Aorta (tissue), 5 donors: ENCODE measurements around the gene PNPT1. TPM values are rescaled to one million over a fixed set of nuclear protein-coding genes. Genes with fewer than 3 reads are reported as not detected.

Experiments used
- ATAC-seq: fragments of 200-7000 bp; cut with Tn5 transposase; one replicate; pipeline ENCODE4 v1.9.1; 2022; ENCODE audit warnings: moderate library complexity; ENCODE audit not compliant: low FRiP score
- DNase-seq, 2 donors: peaks; one replicate each; pipeline ENCODE4 v3.0.0-alpha.2; 2020
- H3K27ac ChIP-seq, 2 donors: one replicate each; pipeline ENCODE4 v1.5.1; 2013; ENCODE audit warnings: low read length in 2 of 2, mild to moderate bottlenecking in 2 of 2, moderate library complexity in 2 of 2, control low read depth in 1 of 2, inconsistent platforms in 1 of 2, low read depth in 1 of 2
- H3K27me3 ChIP-seq, 2 donors: one replicate each; pipeline ENCODE4 v1.6.1; 2013; ENCODE audit warnings: control low read depth in 1 of 2, low read length in 1 of 2, mild to moderate bottlenecking in 1 of 2, moderate library complexity in 1 of 2; ENCODE audit not compliant: insufficient read depth in 2 of 2, control insufficient read depth in 1 of 2
- H3K36me3 ChIP-seq, 2 donors: one replicate each; pipeline ENCODE4 v1.6.1; 2013; ENCODE audit warnings: control low read depth in 1 of 2, low read length in 1 of 2, mild to moderate bottlenecking in 1 of 2; ENCODE audit not compliant: insufficient read depth in 2 of 2, control insufficient read depth in 1 of 2
- H3K4me1 ChIP-seq, 2 donors: one replicate each; pipeline ENCODE4 v1.6.1; 2013; ENCODE audit warnings: low read length in 2 of 2, control low read depth in 1 of 2, mild to moderate bottlenecking in 1 of 2, moderate library complexity in 1 of 2; ENCODE audit not compliant: insufficient read depth in 2 of 2, control insufficient read depth in 1 of 2
- H3K4me3 ChIP-seq, 2 donors: one replicate each; pipeline ENCODE4 v1.5.1; 2013; ENCODE audit warnings: low read length in 2 of 2, control low read depth in 1 of 2, mild to moderate bottlenecking in 1 of 2
- H3K9me3 ChIP-seq: one replicate; pipeline ENCODE4 v1.6.1; 2013; ENCODE audit warnings: mild to moderate bottlenecking, low read length; ENCODE audit not compliant: control insufficient read depth
- WGBS, 2 donors: extraction: QIAGEN DNeasy Blood & Tissue Kit; methylation state at CpG; one replicate each; pipeline ENCODE4 v1.1.7; 2013; 5-methylcytosine and 5-hydroxymethylcytosine counted together
- intact Hi-C, 2 donors: fragments of 100-400 bp; cut with DNase I; formaldehyde crosslinking; loops; one replicate each; pipeline versions ENCODE4 v1.14.2 to v1.15.0; 2022
- polyA plus RNA-seq, 2 donors: library from polyadenylated mRNA; stranded (reverse); fragments of 200-250 nt; gene quantifications; one replicate each; pipeline ENCODE4 v1.2.3, GENCODE V29; 2013
- total RNA-seq, 2 donors: library from RNA; stranded (reverse); fragmentation: NEBNext Ultra II Directional; extraction: Animal tissue kit (Norgen Biotek cat#: 25700); gene quantifications; one replicate each; pipeline ENCODE4 v1.2.1, GENCODE V29; 2021
- donor health status: healthy with polysubstance abuse.
- donor health status: Bipolar disorder and iron deficiency.
- donor health status: DM: no; HTN: no; CAD: no.
- donor health status: DM: no; HTN: no; CAD: no.
- donor health status: DM: yes; HTN: yes; CAD: no.

Gene PNPT1
- total and polyA plus RNA-seq, 4 donors, result 5.4 to 20.7 (median 12.2) TPM

DNA sequence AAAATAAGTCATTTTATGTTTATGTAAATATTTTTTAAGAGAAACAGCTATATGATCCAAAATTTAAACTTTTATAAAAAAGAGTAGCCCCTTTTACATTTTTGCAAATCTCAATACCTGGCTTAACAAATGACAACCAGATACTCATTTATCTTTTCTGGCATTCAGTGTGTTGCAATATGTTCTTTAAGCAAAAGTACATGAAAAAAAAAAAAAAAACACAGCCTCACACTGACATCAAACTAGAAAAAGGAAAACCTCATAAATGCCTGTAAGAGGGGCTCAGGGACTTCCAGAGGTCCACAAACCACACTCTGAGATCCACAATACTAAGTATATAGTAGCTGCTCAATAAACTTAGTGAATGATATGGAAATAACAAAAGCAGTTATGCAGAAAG is 98.1 kb downstream of the PNPT1 start:
- no peak for DNase-seq
- intact Hi-C loops, result no loop called here
- H3K36me3 ChIP-seq, result peaks cover 0 to 3% of the 10 kb centered on the region in 2 donors
- peaks cover 0 to 4% of the 10 kb centered on the region in 2 donors for H3K4me1 ChIP-seq
- no peaks in the 10 kb centered on the region for H3K27me3 ChIP-seq
- ATAC-seq, result no peak
- H3K27ac ChIP-seq, result no peak overlapping the region
- no peaks in the 10 kb centered on the region for H3K9me3 ChIP-seq
- no peak overlapping the region for H3K4me3 ChIP-seq

DNA sequence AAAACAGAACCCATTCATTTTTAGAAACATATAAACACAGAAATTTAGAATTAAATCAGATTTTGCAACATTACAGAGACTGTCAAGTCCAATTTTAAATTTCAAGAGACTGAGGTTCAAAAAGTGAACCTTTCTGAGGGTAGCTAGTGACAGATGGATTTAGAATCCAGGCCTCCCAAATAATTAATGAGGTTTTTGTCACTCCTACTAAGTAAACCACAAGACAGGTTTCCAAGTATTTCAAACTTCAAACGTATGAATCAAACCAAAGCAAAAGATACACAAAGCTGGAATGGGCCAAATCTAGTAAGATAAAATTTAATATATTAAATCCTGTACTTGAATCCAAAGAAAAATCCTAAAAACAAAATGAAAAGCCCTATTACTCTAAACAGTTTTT is 101.5 kb downstream of the PNPT1 start:
- intact Hi-C loops, result no loop called here
- whole genome bisulfite sequencing, 2 donors, result 5 to 12% methylated on average over 1 of the region's 1 CpG
- H3K27ac ChIP-seq, result no peak overlapping the region
- DNase-seq, result no peak
- no peaks in the 10 kb centered on the region for H3K27me3 ChIP-seq
- ATAC-seq, result no peak
- H3K4me3 ChIP-seq, result no peak overlapping the region
- H3K4me1 ChIP-seq, result peaks cover 0 to 4% of the 10 kb centered on the region in 2 donors
- H3K36me3 ChIP-seq, result peaks cover 0 to 1% of the 10 kb centered on the region in 2 donors
- H3K9me3 ChIP-seq, result no peaks in the 10 kb centered on the region

DNA sequence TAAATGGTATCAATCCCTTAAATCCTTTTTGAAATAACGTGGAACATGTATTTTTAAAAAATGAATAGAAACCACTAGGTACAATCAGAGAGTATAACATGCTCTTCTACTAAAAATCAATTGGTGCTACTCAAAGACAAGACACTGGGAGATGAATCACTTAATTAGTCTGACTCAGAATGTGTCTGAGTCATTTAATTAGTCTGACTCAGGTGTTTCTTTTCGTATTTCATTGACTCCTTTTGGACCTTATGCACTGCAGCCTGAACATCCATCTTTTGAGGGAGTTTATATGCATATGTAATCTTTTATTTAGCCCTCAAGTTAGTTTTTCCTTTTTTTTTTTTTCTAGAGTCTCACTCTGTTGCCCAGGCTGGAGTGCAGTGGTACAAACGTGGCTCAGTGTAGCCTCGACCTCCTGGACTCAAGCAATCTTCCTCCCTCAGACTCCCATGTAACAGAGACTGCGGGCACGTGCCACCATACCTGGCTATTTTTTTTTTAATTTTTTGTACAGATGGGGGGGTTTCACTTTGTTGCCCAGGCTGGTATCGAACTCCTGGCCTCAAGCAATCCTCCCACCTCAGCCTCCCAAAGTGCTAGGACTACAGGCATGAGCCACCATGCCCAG is 102.7 kb downstream of the PNPT1 start:
- Histone ChIP-seq H3K27me3 (no peaks in the 10 kb centered on the region), H3K27ac (no peak overlapping the region), H3K4me1 (peaks cover 0 to 4% of the 10 kb centered on the region in 2 donors), H3K36me3 (no peaks in the 10 kb centered on the region), H3K9me3 (no peaks in the 10 kb centered on the region), H3K4me3 (no peak overlapping the region)
- WGBS, 2 donors, result 75 to 83% methylated on average over 7 of the region's 7 CpGs
- ATAC-seq, result no peak
- DNase-seq, result no peak
- intact Hi-C loops, result no loop called here

DNA sequence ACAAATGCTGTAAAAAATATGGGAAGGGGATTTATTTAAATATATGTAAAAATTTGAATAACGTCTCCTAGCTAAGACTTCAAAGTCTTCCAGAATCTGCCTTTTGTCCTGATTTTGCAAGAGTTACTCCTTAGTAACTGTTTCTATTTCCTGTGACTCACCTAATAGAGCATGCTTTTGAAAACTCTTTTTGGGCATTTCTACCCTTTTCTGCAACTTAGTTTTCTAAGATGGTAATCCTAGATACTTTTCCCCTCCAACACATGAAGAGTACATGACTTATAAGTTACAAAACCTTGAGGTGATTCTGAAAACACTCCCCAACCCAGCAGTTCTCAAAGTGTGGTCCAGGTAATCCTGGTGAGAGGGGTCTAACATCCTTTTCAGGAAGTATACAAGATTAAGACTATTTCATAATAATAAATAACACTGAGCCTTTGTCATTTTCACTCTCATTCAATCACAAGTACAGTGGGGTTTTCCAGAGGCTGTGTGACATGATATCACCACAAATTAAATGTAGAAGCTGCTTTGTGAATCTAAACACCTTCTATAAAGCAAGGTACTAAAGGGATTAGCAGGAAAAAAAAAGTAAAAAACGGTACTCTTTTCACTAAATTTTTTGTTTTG is 108.1 kb downstream of the PNPT1 start:
- intact Hi-C loops, result no loop called here
- H3K9me3 ChIP-seq, result no peaks in the 10 kb centered on the region
- no peak for ATAC-seq

More for the DNA sequence above, 108.1 kb downstream of the PNPT1 start:
- Histone ChIP-seq H3K4me1 (no peaks in the 10 kb centered on the region), H3K27ac (no peak overlapping the region), H3K36me3 (no peaks in the 10 kb centered on the region), H3K27me3 (no peaks in the 10 kb centered on the region), H3K4me3 (no peak overlapping the region)
- DNase-seq, result no peak
- 79 to 81% methylated on average over 2 of the region's 2 CpGs for WGBS, 2 donors

Other genes starting within 250 kb of the PNPT1 start
- 10 to 100 TPM; 40.9 to 45.4 TPM for gene CFAP36, start 174.1 kb downstream of the PNPT1 start, total RNA-seq
- gene CFAP36, start 174.1 kb downstream of the PNPT1 start, polyA plus RNA-seq, result 10 to 100 TPM; 58.0 to 94.3 TPM
- gene PPP4R3B, start 76.2 kb downstream of the PNPT1 start, total RNA-seq, result 10 to 100 TPM; 57.6 to 59.3 TPM
- 10 to 100 TPM; 28.9 to 42.6 TPM for gene PPP4R3B, start 76.2 kb downstream of the PNPT1 start, polyA plus RNA-seq
- gene EFEMP1, start 229.9 kb upstream of the PNPT1 start, total RNA-seq, result 100 to 1,000 TPM; 793 to 989 TPM
- gene EFEMP1, start 229.9 kb upstream of the PNPT1 start, polyA plus RNA-seq, result 1,000 to 10,000 TPM in 1 of 2 donors, 100 to 1,000 TPM in 1; 551 to 3,298 TPM